ENCODE measurements around the gene STEAP4. TPM values are rescaled to one million over a fixed set of nuclear protein-coding genes. Genes with fewer than 3 reads are reported as not detected.

STEAP4 gene
- total RNA-seq, 1 donor from 2014 or later, result 15.7 TPM

- Histone ChIP-seq H3K27ac (replicated peaks) (no peak overlapping the region), H3K9me3 (replicated peaks) (peaks cover 15% of the 10 kb centered on the region), H3K4me1 (no peaks in the 10 kb centered on the region), H3K4me3 (no peak overlapping the region), H3K27me3 (ENCODE audit: low read depth) (no peaks in the 10 kb centered on the region), H3K36me3 (no peaks in the 10 kb centered on the region)
- intact Hi-C loops (cut with micrococcal nuclease), result no loop called here
- TF ChIP-seq CTCF (IDR thresholded peaks at IDR 0.05; ENCODE audit: borderline replicate concordance), result no peak
- no peak for DNase-seq
Measured at GRCh38 chr7:88230646-88231045, 76.0 kb downstream of the STEAP4 start.

GRCh38 chr7:88229302-88229995 is 77.2 kb downstream of the STEAP4 start:
- no peak for DNase-seq
- no peaks in the 10 kb centered on the region for H3K36me3 ChIP-seq

GRCh38 chr7:88226886-88227516 is 79.7 kb downstream of the STEAP4 start:
- H3K36me3 ChIP-seq, result no peaks in the 10 kb centered on the region
- DNase-seq, result no peak
- H3K4me3 ChIP-seq, result no peak overlapping the region
- intact Hi-C loops (cut with micrococcal nuclease), result no loop called here
- H3K27ac ChIP-seq (replicated peaks), result no peak overlapping the region
- H3K9me3 ChIP-seq (replicated peaks), result peaks cover 15% of the 10 kb centered on the region
- no peaks in the 10 kb centered on the region for H3K4me1 ChIP-seq
- no peaks in the 10 kb centered on the region for H3K27me3 ChIP-seq (ENCODE audit: low read depth)
- no peak for TF ChIP-seq CTCF (IDR thresholded peaks at IDR 0.05; ENCODE audit: borderline replicate concordance)

More at GRCh38 chr7:88229302-88229995, 77.2 kb downstream of the STEAP4 start:
- TF ChIP-seq CTCF (IDR thresholded peaks at IDR 0.05; ENCODE audit: borderline replicate concordance), result no peak
- intact Hi-C loops (cut with micrococcal nuclease), result no loop called here
- no peak overlapping the region for H3K4me3 ChIP-seq
- no peaks in the 10 kb centered on the region for H3K27me3 ChIP-seq (ENCODE audit: low read depth)
- H3K9me3 ChIP-seq (replicated peaks), result peaks cover 15% of the 10 kb centered on the region
- H3K27ac ChIP-seq (replicated peaks), result no peak overlapping the region
- H3K4me1 ChIP-seq, result no peaks in the 10 kb centered on the region

- Histone ChIP-seq H3K36me3 (no peaks in the 10 kb centered on the region), H3K4me3 (no peak overlapping the region), H3K27ac (replicated peaks) (no peak overlapping the region), H3K4me1 (peaks cover 2% of the 10 kb centered on the region), H3K9me3 (replicated peaks) (peaks cover 15% of the 10 kb centered on the region), H3K27me3 (ENCODE audit: low read depth) (no peaks in the 10 kb centered on the region)
- intact Hi-C loops (cut with micrococcal nuclease), result no loop called here
- DNase-seq, result no peak
- no peak for TF ChIP-seq CTCF (IDR thresholded peaks at IDR 0.05; ENCODE audit: borderline replicate concordance)
Measured at GRCh38 chr7:88226201-88226600, 80.5 kb downstream of the STEAP4 start.

- peaks cover 17% of the 10 kb centered on the region for H3K4me1 ChIP-seq
- DNase-seq, result no peak
- intact Hi-C loops (cut with micrococcal nuclease), result no loop called here
- no peaks in the 10 kb centered on the region for H3K36me3 ChIP-seq
- TF ChIP-seq CTCF (IDR thresholded peaks at IDR 0.05; ENCODE audit: borderline replicate concordance), result no peak
- H3K27ac ChIP-seq (replicated peaks), result no peak overlapping the region
- H3K4me3 ChIP-seq, result no peak overlapping the region
- H3K27me3 ChIP-seq (ENCODE audit: low read depth), result no peaks in the 10 kb centered on the region
- peaks cover 15% of the 10 kb centered on the region for H3K9me3 ChIP-seq (replicated peaks)
Measured at GRCh38 chr7:88224601-88225275, 82.0 kb downstream of the STEAP4 start.
